ENCODE measurements around the gene SNAPC5. TPM values are rescaled to one million over a fixed set of nuclear protein-coding genes. Genes with fewer than 3 reads are reported as not detected.

SNAPC5 gene
- total and polyA plus RNA-seq, 2 experiments from 2014 or later, result 59.5 TPM

DNA sequence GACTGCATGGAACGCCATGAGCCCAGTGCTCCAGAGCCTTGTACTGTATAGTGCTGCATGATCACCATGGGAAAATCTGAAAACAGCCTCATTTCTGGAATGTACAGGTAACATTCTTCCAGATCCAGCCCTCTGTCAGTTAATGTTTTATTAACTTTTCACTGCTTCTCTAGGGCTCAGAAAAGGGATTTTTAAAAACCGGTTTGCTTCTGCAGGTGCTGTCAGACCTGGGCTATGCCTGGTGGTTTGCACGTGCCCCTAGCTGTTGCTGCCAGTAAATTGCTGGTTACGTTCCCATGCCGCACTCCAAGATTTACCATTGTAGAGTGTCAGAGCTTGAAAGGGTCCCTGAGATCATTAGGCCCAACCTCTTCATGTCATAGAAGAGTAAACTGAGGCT lies 9.0 kb downstream of the SNAPC5 start:
- no peak overlapping the region for H3K27ac ChIP-seq
- peaks cover 39% of the 10 kb centered on the region for H3K36me3 ChIP-seq
- no peak overlapping the region for H3K4me3 ChIP-seq
- TF ChIP-seq CTCF (IDR thresholded peaks at IDR 0.05; ENCODE audit: low read depth, low read length), result no peak
- H3K9me3 ChIP-seq (ENCODE audit: low read depth), result no peaks in the 10 kb centered on the region
- no peak for DNase-seq (ENCODE audit: low read depth in 1 of 2, low spot score in 1 of 2)
- H3K27me3 ChIP-seq, result no peaks in the 10 kb centered on the region
- H3K4me1 ChIP-seq (ENCODE audit: low read depth), result no peaks in the 10 kb centered on the region

- H3K27ac ChIP-seq, result no peak overlapping the region
- H3K36me3 ChIP-seq, result peaks cover 33% of the 10 kb centered on the region
- H3K4me3 ChIP-seq, result no peak overlapping the region
- H3K27me3 ChIP-seq, result no peaks in the 10 kb centered on the region
- no peaks in the 10 kb centered on the region for H3K4me1 ChIP-seq (ENCODE audit: low read depth)
- no peaks in the 10 kb centered on the region for H3K9me3 ChIP-seq (ENCODE audit: low read depth)
- TF ChIP-seq CTCF (IDR thresholded peaks at IDR 0.05; ENCODE audit: low read depth, low read length), result no peak
- no peak for DNase-seq (ENCODE audit: low read depth in 1 of 2, low spot score in 1 of 2)
Observed at GRCh38 chr15:66486887-66487286, 10.7 kb downstream of the SNAPC5 start.

GRCh38 chr15:66484539-66485112 lies 12.9 kb downstream of the SNAPC5 start:
- no peaks in the 10 kb centered on the region for H3K9me3 ChIP-seq (ENCODE audit: low read depth)
- H3K27me3 ChIP-seq, result no peaks in the 10 kb centered on the region
- peaks cover 27% of the 10 kb centered on the region for H3K36me3 ChIP-seq
- H3K4me3 ChIP-seq, result no peak overlapping the region
- no peak for TF ChIP-seq CTCF (IDR thresholded peaks at IDR 0.05; ENCODE audit: low read depth, low read length)
- no peak for DNase-seq (ENCODE audit: low read depth in 1 of 2, low spot score in 1 of 2)
- no peaks in the 10 kb centered on the region for H3K4me1 ChIP-seq (ENCODE audit: low read depth)
- no peak overlapping the region for H3K27ac ChIP-seq

DNA sequence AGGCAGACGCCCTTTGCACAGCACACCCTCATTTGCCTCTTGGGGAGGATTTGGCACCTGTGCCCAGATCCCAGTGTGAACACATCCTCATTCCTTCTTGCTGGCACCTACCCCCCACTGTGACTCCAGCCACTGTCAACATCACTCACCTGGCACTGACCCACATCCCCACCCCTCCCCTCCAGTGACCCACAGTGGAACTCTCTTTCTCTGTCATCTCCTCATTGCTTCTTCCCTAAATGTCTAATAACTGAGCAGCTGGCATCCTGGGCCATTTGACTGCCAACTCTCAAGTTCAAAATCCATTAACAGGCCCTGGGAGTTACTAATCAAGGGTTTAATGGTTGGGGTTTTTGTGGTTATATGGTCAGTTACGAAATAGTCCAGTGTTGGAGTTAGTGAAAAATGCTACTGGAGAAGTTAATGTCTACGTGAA lies 14.4 kb downstream of the SNAPC5 start:
- Histone ChIP-seq H3K4me1 (ENCODE audit: low read depth) (no peaks in the 10 kb centered on the region), H3K4me3 (no peak overlapping the region), H3K27me3 (no peaks in the 10 kb centered on the region), H3K27ac (no peak overlapping the region), H3K36me3 (peaks cover 16% of the 10 kb centered on the region), H3K9me3 (ENCODE audit: low read depth) (no peaks in the 10 kb centered on the region)
- DNase-seq (ENCODE audit: low read depth in 1 of 2, low spot score in 1 of 2), result peak in 1 of 2 donors; percentile 62
- TF ChIP-seq CTCF (IDR thresholded peaks at IDR 0.05; ENCODE audit: low read depth, low read length), result no peak

DNA sequence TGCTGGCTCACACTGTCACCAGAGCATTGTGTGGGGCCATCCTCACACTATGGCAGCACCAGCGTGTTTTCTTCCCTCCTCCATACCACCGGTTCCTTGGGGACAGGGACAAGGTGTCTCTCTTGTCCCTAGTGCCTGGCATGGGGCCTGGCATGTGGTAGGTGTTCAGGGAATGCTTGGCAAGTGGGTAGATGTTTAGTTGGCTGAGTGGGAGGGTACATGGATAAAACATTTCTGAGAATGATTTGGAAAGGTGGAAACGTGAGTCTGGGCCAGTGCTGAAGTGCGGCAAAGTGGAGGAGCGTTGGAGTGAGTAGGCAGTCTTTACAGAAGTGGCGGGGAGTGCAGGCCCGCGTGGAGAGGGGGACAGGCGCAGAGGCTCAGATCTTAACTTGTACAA lies 15.0 kb downstream of the SNAPC5 start:
- Histone ChIP-seq H3K9me3 (ENCODE audit: low read depth) (no peaks in the 10 kb centered on the region), H3K27me3 (no peaks in the 10 kb centered on the region), H3K36me3 (peaks cover 10% of the 10 kb centered on the region), H3K4me3 (no peak overlapping the region), H3K4me1 (ENCODE audit: low read depth) (no peaks in the 10 kb centered on the region), H3K27ac (no peak overlapping the region)
- no peak for TF ChIP-seq CTCF (IDR thresholded peaks at IDR 0.05; ENCODE audit: low read depth, low read length)
- DNase-seq (ENCODE audit: low read depth in 1 of 2, low spot score in 1 of 2), result no peak

Data from cardiac muscle cell (in vitro differentiated cells and primary cell).